ENCODE data around the gene ANO2.

The ANO2 gene

DNA sequence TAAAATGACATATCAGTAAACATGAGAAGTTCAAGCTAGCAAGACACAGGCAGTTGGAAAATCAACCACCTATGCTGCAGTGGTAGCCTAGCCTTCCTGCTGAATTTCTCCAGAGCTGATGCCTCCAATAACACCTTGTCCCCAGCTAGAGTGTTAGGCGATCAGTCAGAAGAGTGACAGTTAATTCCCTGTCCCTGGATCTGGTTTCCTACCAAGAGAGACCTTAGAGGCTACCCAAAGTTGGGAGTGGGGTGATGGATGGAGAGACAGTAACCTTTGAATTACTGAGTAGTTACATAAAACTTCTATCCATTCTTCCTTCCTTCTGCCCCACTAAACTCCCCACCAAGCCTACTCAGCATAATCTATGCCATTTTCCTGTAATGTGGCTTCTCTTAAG lies 1.9 kb upstream of the ANO2 start:
- no peak overlapping the region for H3K4me3 Mint-ChIP-seq
- peaks cover 62% of the 10 kb centered on the region for H3K27me3 Mint-ChIP-seq
- H3K27ac Mint-ChIP-seq: no peak overlapping the region
- H3K9me3 Mint-ChIP-seq: no peaks in the 10 kb centered on the region
- H3K36me3 Mint-ChIP-seq (ENCODE audit: low read depth): no peaks in the 10 kb centered on the region
- no peaks in the 10 kb centered on the region for H3K4me1 Mint-ChIP-seq (ENCODE audit: low read depth)

DNA sequence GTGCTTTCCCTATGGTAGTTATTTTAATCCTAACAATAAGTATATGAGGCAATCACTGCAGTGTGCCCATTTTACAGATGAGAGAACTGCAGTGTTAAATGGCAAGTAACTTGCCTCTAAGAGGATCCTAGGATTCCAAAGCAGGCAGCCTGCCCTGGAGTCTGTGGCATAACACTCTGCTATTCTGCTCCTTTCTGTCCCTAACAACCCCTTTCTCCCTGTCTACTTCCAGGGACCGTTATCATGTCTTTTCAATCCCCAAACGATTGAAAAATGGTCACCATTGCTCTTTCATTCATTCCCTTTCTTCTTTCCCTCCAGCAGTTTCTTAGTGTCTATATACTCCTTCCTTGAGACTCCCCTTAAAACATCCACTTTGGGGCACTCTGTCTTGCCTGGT lies 1.3 kb upstream of the ANO2 start:
- Mint-ChIP-seq H3K27ac (no peak overlapping the region), H3K27me3 (peaks cover 61% of the 10 kb centered on the region)

DNA sequence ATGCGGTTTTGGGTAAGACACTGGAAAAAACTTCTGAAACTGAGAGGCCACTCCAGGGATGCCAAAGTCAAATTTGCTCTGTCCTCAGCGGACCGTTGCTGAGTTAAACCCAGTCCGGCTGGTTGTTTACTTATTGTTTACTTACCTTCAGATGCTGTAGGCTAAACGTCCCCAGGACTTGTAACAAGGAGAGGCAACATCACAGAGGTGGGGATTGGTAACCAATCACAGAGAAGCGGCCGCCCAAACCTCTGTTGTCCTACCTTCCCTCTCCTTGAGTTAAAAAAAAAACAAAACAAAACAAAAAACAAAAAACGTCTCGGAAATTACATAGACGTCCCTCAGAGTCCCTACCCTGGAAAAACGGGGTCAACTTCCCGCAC lies 380 bp downstream of the ANO2 start:
- Mint-ChIP-seq H3K27me3 (peaks cover 73% of the 10 kb centered on the region), H3K27ac (no peak overlapping the region), H3K9me3 (no peaks in the 10 kb centered on the region), H3K4me3 (no peak overlapping the region), H3K36me3 (ENCODE audit: low read depth) (no peaks in the 10 kb centered on the region), H3K4me1 (ENCODE audit: low read depth) (no peaks in the 10 kb centered on the region)

More for the DNA sequence above, 1.3 kb upstream of the ANO2 start:
- no peak overlapping the region for H3K4me3 Mint-ChIP-seq
- H3K9me3 Mint-ChIP-seq: no peaks in the 10 kb centered on the region
- H3K36me3 Mint-ChIP-seq (ENCODE audit: low read depth): no peaks in the 10 kb centered on the region
- no peaks in the 10 kb centered on the region for H3K4me1 Mint-ChIP-seq (ENCODE audit: low read depth)

DNA sequence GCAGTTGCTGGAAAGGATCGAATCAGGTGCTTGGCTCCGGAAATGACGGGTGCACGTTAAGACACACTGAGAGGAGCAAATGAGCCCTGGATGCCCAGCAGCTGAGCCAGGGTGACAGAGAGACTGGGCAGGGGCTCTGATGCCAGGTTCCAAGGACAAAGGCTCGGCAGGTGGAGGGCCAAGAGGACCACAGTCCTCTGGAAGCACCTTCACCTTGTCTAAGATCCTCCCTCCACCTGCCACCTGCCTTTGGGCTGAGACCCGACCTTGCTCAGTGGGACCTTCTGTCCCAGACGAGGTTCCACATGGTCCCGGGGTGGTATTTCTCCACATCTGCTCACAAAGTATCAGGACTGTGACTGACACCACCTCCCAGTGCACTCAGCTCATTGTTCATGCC lies 1.0 kb downstream of the ANO2 start:
- Mint-ChIP-seq H3K4me3 (no peak overlapping the region), H3K9me3 (no peaks in the 10 kb centered on the region), H3K27me3 (peaks cover 75% of the 10 kb centered on the region), H3K4me1 (ENCODE audit: low read depth) (no peaks in the 10 kb centered on the region), H3K36me3 (ENCODE audit: low read depth) (no peaks in the 10 kb centered on the region), H3K27ac (no peak overlapping the region)

DNA sequence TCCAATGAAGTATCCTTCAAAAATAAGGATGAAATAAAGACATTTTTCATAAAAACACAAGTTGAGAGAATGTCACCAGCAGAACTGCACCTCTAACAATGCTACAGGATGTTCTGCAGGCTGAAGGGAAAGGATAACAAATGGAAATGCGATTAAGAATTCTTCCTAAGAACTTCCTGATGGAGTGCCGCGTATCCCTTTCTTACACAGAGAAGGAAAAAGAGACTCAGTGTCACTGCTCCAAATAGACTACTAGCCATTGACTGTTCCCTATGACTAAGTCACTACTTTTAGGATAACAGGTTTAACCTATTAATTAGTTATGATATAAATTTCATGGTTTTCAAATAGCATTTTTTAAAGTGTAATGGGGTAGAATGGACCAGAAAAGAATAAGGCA lies 3.2 kb downstream of the ANO2 start:
- Mint-ChIP-seq H3K4me3 (no peak overlapping the region), H3K9me3 (no peaks in the 10 kb centered on the region), H3K4me1 (ENCODE audit: low read depth) (no peaks in the 10 kb centered on the region), H3K36me3 (ENCODE audit: low read depth) (no peaks in the 10 kb centered on the region), H3K27me3 (peaks cover 76% of the 10 kb centered on the region), H3K27ac (no peak overlapping the region)

DNA sequence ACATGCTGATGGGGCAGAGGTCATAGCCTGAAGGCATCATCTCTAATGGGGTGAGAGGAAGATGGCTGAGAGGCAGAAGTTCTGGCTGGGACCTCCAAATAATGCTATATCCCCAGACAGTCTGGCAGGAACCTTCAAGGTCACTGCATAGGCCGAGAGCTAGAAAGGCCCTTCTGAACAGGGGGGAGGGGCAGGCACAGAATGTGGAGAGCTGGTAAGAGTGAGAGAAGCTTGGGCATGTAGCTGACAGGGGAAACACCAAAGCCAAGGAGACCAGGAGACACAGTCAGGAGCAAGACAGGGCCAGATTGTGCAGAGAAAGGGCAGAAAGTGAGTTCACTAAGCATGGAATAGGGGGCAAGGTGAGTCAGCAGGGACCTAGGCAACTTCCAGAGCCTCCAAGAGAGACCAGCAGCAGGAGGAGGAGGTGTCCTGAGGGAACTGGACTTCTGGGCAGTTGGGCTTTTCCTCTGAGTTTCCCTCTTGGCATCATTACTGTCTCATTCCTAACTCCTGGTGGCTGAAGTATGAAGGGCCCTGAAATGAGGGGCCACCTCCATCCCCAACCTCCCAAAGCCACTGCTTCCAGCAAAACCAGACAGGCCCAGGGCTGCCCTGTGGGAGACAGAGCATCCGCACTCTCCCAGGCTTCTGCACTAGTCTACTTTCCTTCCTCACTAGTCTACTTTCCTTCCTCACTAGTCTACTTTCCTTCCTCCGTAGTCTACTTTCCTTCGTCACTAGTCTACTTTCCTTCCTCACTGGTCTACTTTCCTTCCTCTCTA lies 17.1 kb downstream of the ANO2 start:
- H3K27me3 Mint-ChIP-seq: peaks cover 9% of the 10 kb centered on the region
- no peaks in the 10 kb centered on the region for H3K36me3 Mint-ChIP-seq (ENCODE audit: low read depth)
- no peak overlapping the region for H3K27ac Mint-ChIP-seq
- H3K4me3 Mint-ChIP-seq: no peak overlapping the region
- no peaks in the 10 kb centered on the region for H3K9me3 Mint-ChIP-seq
- H3K4me1 Mint-ChIP-seq (ENCODE audit: low read depth): no peaks in the 10 kb centered on the region

DNA sequence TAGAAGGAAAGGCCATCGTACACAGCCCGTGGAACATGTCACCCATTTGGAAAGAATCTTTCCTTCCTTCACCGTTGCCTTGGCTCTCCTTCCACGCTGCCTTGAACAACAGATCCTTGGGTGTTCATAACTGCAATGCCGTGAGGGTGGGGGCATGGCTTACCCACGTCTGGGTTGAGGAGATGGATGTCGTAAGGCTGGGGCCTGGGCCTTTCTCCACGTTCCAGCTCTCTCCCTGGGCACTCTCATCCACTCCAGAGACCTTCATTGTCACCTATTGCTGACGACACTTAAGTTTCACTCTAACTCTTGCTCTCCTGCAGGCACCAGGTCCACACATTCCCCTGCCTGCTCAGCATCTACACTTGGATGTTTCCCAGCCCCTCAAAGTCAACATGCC lies 19.4 kb downstream of the ANO2 start:
- Mint-ChIP-seq H3K36me3 (ENCODE audit: low read depth) (no peaks in the 10 kb centered on the region), H3K4me3 (no peak overlapping the region), H3K27ac (no peak overlapping the region), H3K9me3 (no peaks in the 10 kb centered on the region), H3K4me1 (ENCODE audit: low read depth) (no peaks in the 10 kb centered on the region), H3K27me3 (peaks cover 7% of the 10 kb centered on the region)

DNA sequence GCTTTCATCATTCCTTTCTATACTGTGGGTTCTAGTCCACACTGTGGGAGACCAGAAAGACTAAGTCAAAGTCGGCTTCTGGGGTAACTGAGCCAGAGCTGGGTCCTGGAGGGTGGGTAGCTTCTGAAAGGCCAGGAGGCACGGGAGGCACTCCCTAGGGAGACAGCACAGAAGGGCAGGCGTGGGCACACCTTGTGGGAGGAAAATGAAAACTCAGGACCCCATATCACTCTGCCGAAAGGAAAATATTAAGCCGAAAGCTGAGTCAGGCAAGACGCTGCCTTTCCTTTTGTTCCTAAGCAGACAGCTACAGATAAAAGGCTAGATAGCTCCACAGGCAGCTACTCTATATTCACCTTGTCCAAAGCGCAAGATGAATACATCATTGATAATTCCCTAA lies 20.7 kb downstream of the ANO2 start:
- H3K27me3 Mint-ChIP-seq: peaks cover 6% of the 10 kb centered on the region
- no peak overlapping the region for H3K27ac Mint-ChIP-seq
- no peaks in the 10 kb centered on the region for H3K9me3 Mint-ChIP-seq
- no peaks in the 10 kb centered on the region for H3K36me3 Mint-ChIP-seq (ENCODE audit: low read depth)
- no peaks in the 10 kb centered on the region for H3K4me1 Mint-ChIP-seq (ENCODE audit: low read depth)
- no peak overlapping the region for H3K4me3 Mint-ChIP-seq

DNA sequence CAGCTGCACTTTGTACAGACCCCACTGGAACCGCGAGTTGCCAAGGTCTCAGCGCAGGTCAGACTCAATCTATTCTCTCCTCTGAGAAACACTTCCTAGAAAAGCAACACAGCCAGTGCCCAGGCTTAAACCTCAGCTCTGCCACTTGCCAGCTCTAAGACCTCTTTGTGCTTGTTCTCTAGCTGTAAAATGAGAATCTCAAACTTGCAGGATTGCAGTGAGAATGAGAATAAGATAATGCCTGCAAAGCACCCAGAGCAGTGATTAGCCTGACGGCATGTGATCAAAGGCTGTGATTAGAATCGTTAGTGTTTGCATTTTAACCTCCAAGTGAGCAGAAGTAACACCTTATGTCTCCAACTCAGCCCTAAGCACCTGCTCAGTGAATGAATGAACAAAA lies 21.3 kb downstream of the ANO2 start:
- Mint-ChIP-seq H3K36me3 (ENCODE audit: low read depth) (no peaks in the 10 kb centered on the region), H3K9me3 (no peaks in the 10 kb centered on the region), H3K4me3 (no peak overlapping the region), H3K27ac (no peak overlapping the region), H3K4me1 (ENCODE audit: low read depth) (no peaks in the 10 kb centered on the region), H3K27me3 (peaks cover 6% of the 10 kb centered on the region)

DNA sequence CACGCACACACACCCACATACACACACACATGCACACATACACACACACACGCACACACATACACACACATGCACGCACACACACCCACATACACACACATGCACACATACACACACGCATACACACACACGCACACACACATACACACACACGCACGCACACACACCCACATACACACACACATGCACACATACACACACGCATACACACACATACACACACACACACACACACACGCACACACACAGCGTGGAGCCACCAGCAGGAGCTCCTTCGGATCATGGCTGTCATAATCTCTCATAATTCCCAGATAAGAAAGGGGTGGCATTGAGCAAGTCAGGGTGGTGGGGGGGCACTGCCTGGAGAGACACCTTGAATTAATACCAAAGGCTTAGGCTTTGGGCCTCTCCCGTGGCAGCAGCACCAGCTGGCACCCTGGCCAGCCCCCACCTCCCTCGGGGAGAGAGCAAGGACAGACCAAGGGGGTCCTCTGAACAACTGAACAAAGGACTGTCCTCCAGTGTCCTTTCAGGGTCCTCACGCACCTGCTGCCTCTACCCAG lies 21.9 kb downstream of the ANO2 start:
- no peaks in the 10 kb centered on the region for H3K36me3 Mint-ChIP-seq (ENCODE audit: low read depth)
- H3K4me3 Mint-ChIP-seq: no peak overlapping the region
- no peaks in the 10 kb centered on the region for H3K9me3 Mint-ChIP-seq
- H3K27me3 Mint-ChIP-seq: peaks cover 6% of the 10 kb centered on the region
- no peaks in the 10 kb centered on the region for H3K4me1 Mint-ChIP-seq (ENCODE audit: low read depth)
- no peak overlapping the region for H3K27ac Mint-ChIP-seq

DNA sequence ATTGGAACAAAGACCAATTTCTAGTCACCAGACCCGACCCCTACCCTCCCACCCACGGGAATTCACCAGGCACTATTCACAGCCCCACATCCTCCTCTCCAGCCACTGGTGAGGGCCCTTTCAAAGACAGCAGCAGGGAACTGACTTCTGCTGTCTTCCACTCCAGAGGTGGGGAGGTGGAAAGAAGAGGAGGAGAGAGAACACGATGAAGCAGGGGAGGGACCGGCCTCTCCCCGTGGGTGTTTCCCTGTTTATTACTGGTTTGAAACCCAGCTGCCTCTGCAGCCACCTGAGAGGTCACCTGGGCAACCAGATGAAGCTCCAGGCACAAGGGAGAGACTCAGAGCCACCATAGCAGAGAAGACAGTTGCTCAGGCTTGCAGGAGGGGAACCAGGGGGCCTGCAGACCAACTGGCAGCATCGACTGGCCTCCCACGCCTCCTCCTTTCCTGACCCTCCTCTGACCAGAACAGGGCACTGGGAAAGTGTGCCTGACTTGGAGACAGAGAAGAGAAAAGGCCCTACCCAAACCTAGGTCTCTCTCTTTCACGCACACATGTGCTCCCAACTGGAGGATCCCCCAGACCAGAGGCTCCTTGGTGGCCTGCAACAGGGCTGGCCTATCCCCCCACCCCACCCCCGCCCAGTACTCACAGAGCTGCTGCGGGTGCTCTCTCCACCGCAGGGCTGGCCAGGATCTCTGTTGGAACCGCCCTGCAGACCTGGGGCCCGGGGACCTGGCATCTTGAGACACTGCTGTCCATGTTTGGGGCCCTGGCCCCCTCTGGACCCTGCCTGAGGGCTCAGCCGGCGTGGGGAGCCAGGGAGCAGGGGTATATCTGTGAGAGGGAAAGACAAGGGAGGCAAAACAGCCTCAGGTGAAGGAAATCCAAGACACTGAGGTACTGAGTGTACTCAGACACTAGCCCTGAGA lies 22.8 kb downstream of the ANO2 start:
- Mint-ChIP-seq H3K27me3 (peaks cover 6% of the 10 kb centered on the region), H3K9me3 (no peaks in the 10 kb centered on the region), H3K4me3 (no peak overlapping the region), H3K4me1 (ENCODE audit: low read depth) (no peaks in the 10 kb centered on the region), H3K27ac (no peak overlapping the region), H3K36me3 (ENCODE audit: low read depth) (no peaks in the 10 kb centered on the region)

DNA sequence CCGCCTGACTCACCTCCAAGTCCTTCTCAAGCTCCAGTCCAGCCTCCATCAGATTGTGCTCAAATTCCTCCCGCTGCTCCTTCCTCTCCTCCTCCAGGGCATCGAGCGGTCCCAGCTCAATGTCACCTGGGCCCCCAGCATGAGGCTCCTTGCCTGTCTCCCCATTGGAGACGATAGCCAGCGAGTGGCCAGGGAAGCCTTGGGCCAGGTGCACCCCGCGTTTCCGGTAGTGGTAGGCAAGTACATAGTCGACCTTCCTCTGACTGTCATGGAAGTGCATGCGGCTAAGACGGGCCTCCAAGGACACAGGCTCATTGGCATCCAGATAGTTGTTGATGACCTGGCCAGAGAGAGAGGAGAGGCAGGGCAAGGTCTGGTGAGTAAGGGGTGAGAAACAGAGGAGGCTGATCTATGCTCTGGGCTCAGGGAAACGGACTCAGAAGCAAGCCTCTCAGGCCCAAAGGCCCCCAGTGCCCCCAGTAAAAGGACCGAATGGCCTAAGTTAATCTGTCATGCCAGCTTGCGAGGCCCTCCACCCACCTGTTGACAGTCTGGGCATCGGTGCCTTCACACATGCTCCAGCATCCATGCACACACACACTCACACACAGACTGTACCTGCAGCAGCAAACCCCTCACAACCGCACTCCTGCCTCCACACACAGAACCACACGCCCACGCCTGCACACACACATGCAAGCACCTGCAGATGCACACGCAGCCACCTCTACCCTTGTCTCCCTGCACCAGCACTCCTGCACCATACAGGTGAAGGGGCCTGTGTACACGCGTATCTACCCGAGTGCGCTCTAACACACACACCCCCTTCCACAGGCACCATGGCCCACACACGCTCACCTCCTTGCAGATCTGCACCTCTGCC lies 23.8 kb downstream of the ANO2 start:
- Mint-ChIP-seq H3K27ac (no peak overlapping the region), H3K4me1 (ENCODE audit: low read depth) (no peaks in the 10 kb centered on the region), H3K4me3 (no peak overlapping the region), H3K9me3 (no peaks in the 10 kb centered on the region), H3K36me3 (ENCODE audit: low read depth) (no peaks in the 10 kb centered on the region), H3K27me3 (peaks cover 6% of the 10 kb centered on the region)

DNA sequence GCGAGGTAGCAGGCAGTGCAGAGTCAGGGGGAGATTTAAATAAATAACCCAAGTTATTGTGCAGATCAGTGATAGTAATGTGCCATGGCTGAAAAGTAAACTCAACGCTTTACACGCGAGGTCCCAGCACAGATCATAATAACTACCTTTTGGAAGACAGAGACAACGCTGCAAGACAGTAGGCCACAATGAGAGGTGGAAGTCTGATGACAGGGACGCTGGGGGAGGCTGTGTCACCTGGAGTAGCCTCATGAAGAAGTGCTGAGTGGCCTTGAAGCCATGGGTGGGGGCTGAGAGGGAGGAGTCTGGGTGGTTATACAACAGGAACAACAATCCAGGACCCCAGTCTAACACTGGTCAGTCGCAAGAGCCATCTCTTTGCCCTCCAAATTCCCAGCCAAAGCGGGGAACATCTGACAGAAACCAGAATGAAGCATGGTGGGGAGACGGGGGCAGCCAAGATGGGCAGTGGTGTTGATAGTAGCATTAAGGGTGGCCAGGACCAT lies 28.2 kb downstream of the ANO2 start:
- Mint-ChIP-seq H3K36me3 (ENCODE audit: low read depth) (no peaks in the 10 kb centered on the region), H3K4me3 (no peak overlapping the region), H3K27ac (no peak overlapping the region), H3K4me1 (ENCODE audit: low read depth) (no peaks in the 10 kb centered on the region), H3K9me3 (no peaks in the 10 kb centered on the region), H3K27me3 (peaks cover 7% of the 10 kb centered on the region)

DNA sequence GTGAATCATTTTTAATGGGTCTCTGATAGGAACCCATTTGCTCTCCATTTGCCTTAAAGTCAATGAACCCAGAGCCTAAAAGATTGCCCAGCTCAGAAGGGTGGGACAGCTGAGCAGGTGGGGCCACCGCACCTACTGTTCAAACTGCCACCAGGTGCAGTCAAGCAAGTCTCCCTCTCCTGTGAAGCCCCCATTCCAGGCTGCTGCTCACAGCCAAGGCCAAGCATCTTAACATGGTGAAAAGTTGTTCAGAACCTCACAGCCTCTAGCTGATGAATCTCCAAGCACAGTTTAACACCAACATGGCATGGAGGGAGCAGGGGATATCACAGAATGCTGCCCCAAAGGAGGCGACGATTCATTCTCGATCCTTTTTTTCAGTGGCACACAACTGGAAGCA lies 29.5 kb downstream of the ANO2 start:
- peaks cover 10% of the 10 kb centered on the region for H3K27me3 Mint-ChIP-seq
- no peak overlapping the region for H3K27ac Mint-ChIP-seq
- no peak overlapping the region for H3K4me3 Mint-ChIP-seq
- H3K9me3 Mint-ChIP-seq: no peaks in the 10 kb centered on the region
- no peaks in the 10 kb centered on the region for H3K4me1 Mint-ChIP-seq (ENCODE audit: low read depth)
- H3K36me3 Mint-ChIP-seq (ENCODE audit: low read depth): no peaks in the 10 kb centered on the region

All from stimulated activated naive CD8-positive, alpha-beta T cell treated with anti-CD3 and anti-CD28 coated beads, Interleukin-15, Interleukin-2, amounts not matched to agents 100 ng/mL and 50 ng/mL, for 24 hours (primary cell).